Measurements from ENCODE around the gene MUSTN1.
A peak's percentile ranks its signal among the peaks of the same experiment; 100 is the strongest.

DNA sequence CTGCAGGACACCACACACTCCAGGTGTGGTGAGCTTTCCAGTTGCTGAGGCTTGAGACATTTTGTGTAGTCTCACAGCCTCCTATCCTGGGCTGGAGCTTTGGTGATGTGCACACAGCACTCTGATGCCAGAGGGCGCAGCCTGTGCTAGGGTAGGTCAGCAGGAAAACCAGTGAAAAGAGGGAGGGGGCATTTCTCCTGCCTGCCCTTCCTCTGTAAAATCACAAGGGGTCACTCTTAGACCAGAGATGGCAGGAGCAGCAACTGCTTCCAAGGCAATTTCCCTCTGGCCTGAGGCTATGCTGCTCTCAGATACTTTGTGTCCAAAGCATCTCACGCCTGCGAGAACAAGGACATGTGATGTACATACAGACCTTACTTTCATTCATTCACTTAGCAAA lies 16.5 kb upstream of the MUSTN1 start:
- TF ChIP-seq, protein P1, sequence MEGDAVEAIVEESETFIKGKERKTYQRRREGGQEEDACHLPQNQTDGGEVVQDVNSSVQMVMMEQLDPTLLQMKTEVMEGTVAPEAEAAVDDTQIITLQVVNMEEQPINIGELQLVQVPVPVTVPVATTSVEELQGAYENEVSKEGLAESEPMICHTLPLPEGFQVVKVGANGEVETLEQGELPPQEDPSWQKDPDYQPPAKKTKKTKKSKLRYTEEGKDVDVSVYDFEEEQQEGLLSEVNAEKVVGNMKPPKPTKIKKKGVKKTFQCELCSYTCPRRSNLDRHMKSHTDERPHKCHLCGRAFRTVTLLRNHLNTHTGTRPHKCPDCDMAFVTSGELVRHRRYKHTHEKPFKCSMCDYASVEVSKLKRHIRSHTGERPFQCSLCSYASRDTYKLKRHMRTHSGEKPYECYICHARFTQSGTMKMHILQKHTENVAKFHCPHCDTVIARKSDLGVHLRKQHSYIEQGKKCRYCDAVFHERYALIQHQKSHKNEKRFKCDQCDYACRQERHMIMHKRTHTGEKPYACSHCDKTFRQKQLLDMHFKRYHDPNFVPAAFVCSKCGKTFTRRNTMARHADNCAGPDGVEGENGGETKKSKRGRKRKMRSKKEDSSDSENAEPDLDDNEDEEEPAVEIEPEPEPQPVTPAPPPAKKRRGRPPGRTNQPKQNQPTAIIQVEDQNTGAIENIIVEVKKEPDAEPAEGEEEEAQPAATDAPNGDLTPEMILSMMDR (IDR thresholded peaks at IDR 0.05): peak; percentile 13 to 61 (median 44)
- no peak for TF ChIP-seq POLR2A (IDR thresholded peaks at IDR 0.05)
